GM12878 (cell line): ENCODE results near the gene ZNF652.

Source experiments
- BHLHE40 ChIP-seq, 2 experiments: fragments of 450-650 bp in 1 of 2; IDR thresholded peaks; 2 replicates each; pipeline ENCODE4 v1.6.1; 2011 to 2017; ENCODE audit warnings: low read depth in 2 of 2, borderline replicate concordance in 1 of 2, improper control_type of control experiment in 1 of 2, low read length in 1 of 2, mild to moderate bottlenecking in 1 of 2
- EP300 ChIP-seq, 2 experiments: fragments of 150-350 bp in 1 of 2; IDR thresholded peaks; 2 replicates each; pipeline ENCODE4 v1.6.1; 2011 to 2012; ENCODE audit warnings: low read depth in 2 of 2, low read length in 2 of 2, borderline replicate concordance in 1 of 2, improper control_type of control experiment in 1 of 2, inconsistent platforms in 1 of 2; ENCODE audit not compliant: control insufficient read depth in 1 of 2
- MXI1 ChIP-seq: fragments of 150-350 bp; IDR thresholded peaks from 2 replicates; pipeline ENCODE4 v1.6.1; 2011; ENCODE audit warnings: low read depth, mild to moderate bottlenecking, inconsistent platforms, low read length, improper control_type of control experiment
- PBX3 ChIP-seq: IDR thresholded peaks from 2 replicates; pipeline ENCODE4 v1.6.1; 2011; ENCODE audit warnings: mild to moderate bottlenecking, low read depth, low read length, moderate library complexity; ENCODE audit not compliant: insufficient replicate concordance
- POLR2A ChIP-seq: IDR thresholded peaks from 2 replicates; pipeline ENCODE4 v1.6.1; 2011; ENCODE audit warnings: low read depth, mild to moderate bottlenecking, low read length
- POLR2AphosphoS2 ChIP-seq: IDR thresholded peaks from 2 replicates; pipeline ENCODE4 v1.6.1; 2011; ENCODE audit warnings: low read depth, mild to moderate bottlenecking, low read length, improper control_type of control experiment, moderate library complexity
- POLR2AphosphoS5 ChIP-seq: IDR thresholded peaks from 2 replicates; pipeline ENCODE4 v1.6.1; 2011; ENCODE audit warnings: mild to moderate bottlenecking, low read length, inconsistent platforms
- RBBP5 ChIP-seq: fragments of 200-600 bp; sonication (generic); conservative IDR thresholded peaks from 2 replicates; pipeline ENCODE4 v1.6.1; 2016
- SUZ12 ChIP-seq: fragments of 200-600 bp; sonication (generic); IDR thresholded peaks from one replicate; pipeline ENCODE4 v1.6.1; 2018; ENCODE audit warnings: antibody characterized with exemption, mild to moderate bottlenecking; ENCODE audit not compliant: unreplicated experiment
- TAF1 ChIP-seq: IDR thresholded peaks from 2 replicates; pipeline ENCODE4 v1.6.1; 2011; ENCODE audit warnings: mild to moderate bottlenecking, low read depth, low read length, borderline replicate concordance
- TF ChIP-seq, protein P1 (sequence below), 3 experiments: IDR thresholded peaks in 2 of 3; conservative IDR thresholded peaks in 1 of 3; 2 replicates each; pipeline ENCODE4 v1.5.1; 2011; ENCODE audit warnings: low read depth in 3 of 3, low read length in 3 of 3, mild to moderate bottlenecking in 3 of 3, control low read depth in 2 of 3, moderate library complexity in 2 of 3, inconsistent platforms in 1 of 3, mixed read lengths in 1 of 3; ENCODE audit not compliant: control insufficient read depth in 2 of 3, insufficient read depth in 1 of 3; ENCODE audit errors: extremely low read depth in 1 of 3

- TF ChIP-seq RBBP5 (no peak), BHLHE40 (IDR thresholded peaks at IDR 0.05; ENCODE audit: borderline replicate concordance in 1 of 2, low read depth in 2 of 2, low read length in 1 of 2) (no peak), SUZ12 (no peak), EP300 (IDR thresholded peaks at IDR 0.05; ENCODE audit: borderline replicate concordance in 1 of 2, control insufficient read depth in 1 of 2, low read depth in 2 of 2, low read length in 2 of 2) (no peak), POLR2AphosphoS2 (no peak), MXI1 (no peak), TAF1 (no peak), PBX3 (peak; percentile 21), POLR2AphosphoS5 (no peak), POLR2A (no peak)
- TF ChIP-seq, protein P1, sequence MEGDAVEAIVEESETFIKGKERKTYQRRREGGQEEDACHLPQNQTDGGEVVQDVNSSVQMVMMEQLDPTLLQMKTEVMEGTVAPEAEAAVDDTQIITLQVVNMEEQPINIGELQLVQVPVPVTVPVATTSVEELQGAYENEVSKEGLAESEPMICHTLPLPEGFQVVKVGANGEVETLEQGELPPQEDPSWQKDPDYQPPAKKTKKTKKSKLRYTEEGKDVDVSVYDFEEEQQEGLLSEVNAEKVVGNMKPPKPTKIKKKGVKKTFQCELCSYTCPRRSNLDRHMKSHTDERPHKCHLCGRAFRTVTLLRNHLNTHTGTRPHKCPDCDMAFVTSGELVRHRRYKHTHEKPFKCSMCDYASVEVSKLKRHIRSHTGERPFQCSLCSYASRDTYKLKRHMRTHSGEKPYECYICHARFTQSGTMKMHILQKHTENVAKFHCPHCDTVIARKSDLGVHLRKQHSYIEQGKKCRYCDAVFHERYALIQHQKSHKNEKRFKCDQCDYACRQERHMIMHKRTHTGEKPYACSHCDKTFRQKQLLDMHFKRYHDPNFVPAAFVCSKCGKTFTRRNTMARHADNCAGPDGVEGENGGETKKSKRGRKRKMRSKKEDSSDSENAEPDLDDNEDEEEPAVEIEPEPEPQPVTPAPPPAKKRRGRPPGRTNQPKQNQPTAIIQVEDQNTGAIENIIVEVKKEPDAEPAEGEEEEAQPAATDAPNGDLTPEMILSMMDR (IDR thresholded peaks at IDR 0.05 in 2 of 3, conservative IDR thresholded peaks at IDR 0.05 in 1 of 3; ENCODE audit: control insufficient read depth in 2 of 3, extremely low read depth in 1 of 3, insufficient read depth in 1 of 3, low read depth in 3 of 3, low read length in 3 of 3), result no peak
Measured at GRCh38 chr17:49337884-49338283, 24.2 kb downstream of the ZNF652 start.
